ENCODE data around the gene SUSD1. TPM values are rescaled to one million over a fixed set of nuclear protein-coding genes. Genes with fewer than 3 reads are reported as not detected.

Gene SUSD1
- total and polyA plus RNA-seq, 4 donors = 1.2 to 19.0 (median 3.2) TPM

DNA sequence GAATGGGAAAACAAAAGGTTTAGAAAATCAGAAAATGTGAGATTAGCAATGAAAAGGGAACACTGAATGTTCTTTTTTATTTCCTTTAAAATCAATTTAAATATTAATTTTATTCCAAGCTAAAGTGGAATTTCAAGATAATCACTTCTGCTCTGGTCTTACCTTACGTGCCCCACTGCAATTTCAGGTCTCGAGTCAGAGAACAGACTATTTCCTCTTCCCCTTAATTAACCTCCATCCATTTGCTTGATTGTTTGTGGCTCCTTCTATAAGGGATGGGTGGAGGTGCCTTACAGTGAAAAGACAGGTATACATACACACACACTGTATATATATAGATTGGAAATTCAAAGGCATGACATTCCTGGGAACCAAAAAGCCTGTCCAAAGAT, 137.1 kb downstream of the SUSD1 start:
- Histone ChIP-seq H3K27me3 (ENCODE audit: control insufficient read depth in 4 of 4, insufficient read depth in 4 of 4, low read length in 3 of 4) (no peaks in the 10 kb centered on the region), H3K4me1 (ENCODE audit: control insufficient read depth in 4 of 4, insufficient read depth in 4 of 4, low read length in 3 of 4) (peaks cover 3 to 31% (median 24%) of the 10 kb centered on the region in 4 donors), H3K27ac (ENCODE audit: low read depth in 1 of 2, low read length in 2 of 2) (no peak overlapping the region), H3K9ac (ENCODE audit: low read depth in 1 of 2, low read length in 2 of 2) (no peak overlapping the region), H3K4me3 (ENCODE audit: low read depth in 1 of 3, low read length in 3 of 3) (no peak overlapping the region), H3K36me3 (ENCODE audit: control insufficient read depth in 4 of 4, insufficient read depth in 3 of 4, low read depth in 1 of 4, low read length in 3 of 4) (no peaks in the 10 kb centered on the region), H3K9me3 (ENCODE audit: control insufficient read depth in 4 of 4, low read length in 3 of 4) (no peaks in the 10 kb centered on the region)
- TF ChIP-seq TAF1 (conservative IDR thresholded peaks at IDR 0.05) (no peak), SP1 (IDR thresholded peaks at IDR 0.05) (no peak), NR2F2 (IDR thresholded peaks at IDR 0.05) (no peak), EGR1 (IDR thresholded peaks at IDR 0.05; ENCODE audit: low read depth in 2 of 2) (no peak)
- TF ChIP-seq, protein P1, sequence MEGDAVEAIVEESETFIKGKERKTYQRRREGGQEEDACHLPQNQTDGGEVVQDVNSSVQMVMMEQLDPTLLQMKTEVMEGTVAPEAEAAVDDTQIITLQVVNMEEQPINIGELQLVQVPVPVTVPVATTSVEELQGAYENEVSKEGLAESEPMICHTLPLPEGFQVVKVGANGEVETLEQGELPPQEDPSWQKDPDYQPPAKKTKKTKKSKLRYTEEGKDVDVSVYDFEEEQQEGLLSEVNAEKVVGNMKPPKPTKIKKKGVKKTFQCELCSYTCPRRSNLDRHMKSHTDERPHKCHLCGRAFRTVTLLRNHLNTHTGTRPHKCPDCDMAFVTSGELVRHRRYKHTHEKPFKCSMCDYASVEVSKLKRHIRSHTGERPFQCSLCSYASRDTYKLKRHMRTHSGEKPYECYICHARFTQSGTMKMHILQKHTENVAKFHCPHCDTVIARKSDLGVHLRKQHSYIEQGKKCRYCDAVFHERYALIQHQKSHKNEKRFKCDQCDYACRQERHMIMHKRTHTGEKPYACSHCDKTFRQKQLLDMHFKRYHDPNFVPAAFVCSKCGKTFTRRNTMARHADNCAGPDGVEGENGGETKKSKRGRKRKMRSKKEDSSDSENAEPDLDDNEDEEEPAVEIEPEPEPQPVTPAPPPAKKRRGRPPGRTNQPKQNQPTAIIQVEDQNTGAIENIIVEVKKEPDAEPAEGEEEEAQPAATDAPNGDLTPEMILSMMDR (IDR thresholded peaks at IDR 0.05; ENCODE audit: low read depth, low read length, missing input control) = no peak
- WGBS = 80% methylated on average over 2 of the region's 2 CpGs
- DNase-seq (ENCODE audit: low spot score) = no peak

DNA sequence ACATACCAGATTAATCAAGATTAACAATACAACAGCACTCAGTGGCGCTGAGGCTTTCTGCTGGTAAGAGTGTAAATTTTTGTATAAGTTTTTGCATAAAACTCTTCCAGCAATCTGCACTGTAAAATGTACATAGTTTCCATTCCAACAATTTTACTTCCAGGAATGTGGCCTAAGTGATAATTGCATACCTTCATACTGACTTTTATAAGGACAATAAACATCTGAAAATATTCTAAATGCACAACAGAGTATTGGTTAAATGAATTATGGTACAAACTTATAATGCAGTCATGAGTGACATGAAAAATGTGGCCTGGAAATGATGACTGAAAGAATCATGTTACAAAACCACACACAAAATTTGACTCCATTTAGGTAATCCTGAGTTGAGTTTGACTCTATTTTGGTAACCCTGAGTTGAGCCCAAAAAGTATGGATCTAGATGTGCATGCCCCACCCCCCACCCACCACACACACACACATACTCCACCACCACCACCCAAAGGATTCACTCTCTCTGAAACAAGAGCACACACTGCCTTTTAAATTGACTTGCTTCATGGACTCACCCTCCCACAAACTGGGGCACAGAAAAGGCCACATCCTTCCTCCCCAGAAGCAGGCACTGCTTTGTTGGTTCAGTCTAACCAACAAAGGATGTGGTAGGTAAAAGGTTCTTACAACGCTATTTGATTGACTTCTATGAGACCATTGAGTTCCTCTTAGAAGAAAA, 137.6 kb downstream of the SUSD1 start:
- DNase-seq (ENCODE audit: low spot score) = no peak
- no peak overlapping the region for H3K27ac ChIP-seq (ENCODE audit: low read depth in 1 of 2, low read length in 2 of 2)
- H3K9ac ChIP-seq (ENCODE audit: low read depth in 1 of 2, low read length in 2 of 2) = no peak overlapping the region
- H3K9me3 ChIP-seq (ENCODE audit: control insufficient read depth in 4 of 4, low read length in 3 of 4) = no peaks in the 10 kb centered on the region
- 83% methylated on average over 2 of the region's 2 CpGs for WGBS
- peaks cover 3 to 37% (median 29%) of the 10 kb centered on the region in 4 donors for H3K4me1 ChIP-seq (ENCODE audit: control insufficient read depth in 4 of 4, insufficient read depth in 4 of 4, low read length in 3 of 4)
- H3K36me3 ChIP-seq (ENCODE audit: control insufficient read depth in 4 of 4, insufficient read depth in 3 of 4, low read depth in 1 of 4, low read length in 3 of 4) = no peaks in the 10 kb centered on the region
- H3K27me3 ChIP-seq (ENCODE audit: control insufficient read depth in 4 of 4, insufficient read depth in 4 of 4, low read length in 3 of 4) = no peaks in the 10 kb centered on the region
- no peak overlapping the region for H3K4me3 ChIP-seq (ENCODE audit: low read depth in 1 of 3, low read length in 3 of 3)
- TF ChIP-seq RXRA (IDR thresholded peaks at IDR 0.05) = no peak
- no peak for TF ChIP-seq ATF3 (IDR thresholded peaks at IDR 0.05)
- no peak for TF ChIP-seq FOXA2 (IDR thresholded peaks at IDR 0.05)
- no peak for TF ChIP-seq ZBTB33 (IDR thresholded peaks at IDR 0.05)
- TF ChIP-seq TAF1 (conservative IDR thresholded peaks at IDR 0.05) = no peak
- TF ChIP-seq GABPA (IDR thresholded peaks at IDR 0.05 in 1 of 2, conservative IDR thresholded peaks at IDR 0.05 in 1 of 2) = no peak

DNA sequence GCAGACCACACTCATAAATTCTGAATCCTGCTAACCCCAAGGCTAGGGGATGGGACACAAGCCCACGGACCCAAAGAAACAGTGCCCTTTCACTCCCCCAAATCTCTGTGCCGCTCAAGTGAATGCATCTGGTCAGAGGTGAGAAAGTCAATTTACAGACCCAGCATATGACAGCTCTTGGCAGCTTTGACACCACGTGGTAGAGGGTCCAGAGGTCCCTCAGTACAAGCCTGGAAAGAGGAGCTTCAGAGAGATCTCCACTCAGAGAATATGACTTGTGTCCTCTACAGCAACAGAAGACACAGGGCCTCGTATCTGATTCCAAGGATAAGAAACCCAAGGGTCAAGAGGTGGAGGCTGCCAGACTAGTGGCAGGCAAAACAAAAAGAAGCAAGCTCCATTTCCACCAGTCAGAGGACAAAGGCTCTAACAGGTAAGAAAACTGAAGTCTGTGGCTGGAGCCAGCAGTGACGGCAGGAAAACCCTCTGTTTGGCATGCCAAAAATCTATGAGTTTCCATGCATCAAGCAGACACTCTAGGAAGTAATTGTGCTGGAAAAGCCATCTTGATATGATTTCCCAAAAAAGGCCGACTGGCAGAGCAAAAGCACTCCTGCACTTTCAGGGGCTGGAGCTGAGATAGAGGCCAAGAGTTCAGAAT, 139.8 kb downstream of the SUSD1 start:
- TF ChIP-seq FOXA1 (IDR thresholded peaks at IDR 0.05) (no peak), RXRA (IDR thresholded peaks at IDR 0.05) (peak in 1 of 2 donors; percentile 6), HNF4A (conservative IDR thresholded peaks at IDR 0.05) (peak; percentile 21 to 24)
- no peak overlapping the region for H3K4me3 ChIP-seq (ENCODE audit: low read depth in 1 of 3, low read length in 3 of 3)
- H3K4me1 ChIP-seq (ENCODE audit: control insufficient read depth in 4 of 4, insufficient read depth in 4 of 4, low read length in 3 of 4) = peaks cover 4 to 45% (median 38%) of the 10 kb centered on the region in 4 donors
- no peak for DNase-seq (ENCODE audit: low spot score)
- no peaks in the 10 kb centered on the region for H3K27me3 ChIP-seq (ENCODE audit: control insufficient read depth in 4 of 4, insufficient read depth in 4 of 4, low read length in 3 of 4)
- H3K36me3 ChIP-seq (ENCODE audit: control insufficient read depth in 4 of 4, insufficient read depth in 3 of 4, low read depth in 1 of 4, low read length in 3 of 4) = no peaks in the 10 kb centered on the region
- no peak overlapping the region for H3K9ac ChIP-seq (ENCODE audit: low read depth in 1 of 2, low read length in 2 of 2)
- H3K9me3 ChIP-seq (ENCODE audit: control insufficient read depth in 4 of 4, low read length in 3 of 4) = no peaks in the 10 kb centered on the region
- H3K27ac ChIP-seq (ENCODE audit: low read depth in 1 of 2, low read length in 2 of 2) = peak overlapping the region in 1 of 2 donors; percentile 49
- 63% methylated on average over 6 of the region's 6 CpGs for WGBS

Data from liver (tissue), 9 donors.